Measurements from ENCODE around the gene NTN4.
A peak's percentile ranks its signal among the peaks of the same experiment; 100 is the strongest.

The NTN4 gene

GRCh38 chr12:95641299-95641952 lies 149.1 kb downstream of the NTN4 start:
- DNase-seq (ENCODE audit: low read depth) = no peak
- TF ChIP-seq, protein P1, sequence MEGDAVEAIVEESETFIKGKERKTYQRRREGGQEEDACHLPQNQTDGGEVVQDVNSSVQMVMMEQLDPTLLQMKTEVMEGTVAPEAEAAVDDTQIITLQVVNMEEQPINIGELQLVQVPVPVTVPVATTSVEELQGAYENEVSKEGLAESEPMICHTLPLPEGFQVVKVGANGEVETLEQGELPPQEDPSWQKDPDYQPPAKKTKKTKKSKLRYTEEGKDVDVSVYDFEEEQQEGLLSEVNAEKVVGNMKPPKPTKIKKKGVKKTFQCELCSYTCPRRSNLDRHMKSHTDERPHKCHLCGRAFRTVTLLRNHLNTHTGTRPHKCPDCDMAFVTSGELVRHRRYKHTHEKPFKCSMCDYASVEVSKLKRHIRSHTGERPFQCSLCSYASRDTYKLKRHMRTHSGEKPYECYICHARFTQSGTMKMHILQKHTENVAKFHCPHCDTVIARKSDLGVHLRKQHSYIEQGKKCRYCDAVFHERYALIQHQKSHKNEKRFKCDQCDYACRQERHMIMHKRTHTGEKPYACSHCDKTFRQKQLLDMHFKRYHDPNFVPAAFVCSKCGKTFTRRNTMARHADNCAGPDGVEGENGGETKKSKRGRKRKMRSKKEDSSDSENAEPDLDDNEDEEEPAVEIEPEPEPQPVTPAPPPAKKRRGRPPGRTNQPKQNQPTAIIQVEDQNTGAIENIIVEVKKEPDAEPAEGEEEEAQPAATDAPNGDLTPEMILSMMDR (conservative IDR thresholded peaks at IDR 0.05; ENCODE audit: control insufficient read depth, insufficient read depth, low read depth, low read length) = no peak
- no peak overlapping the region for H3K4me3 ChIP-seq (ENCODE audit: control insufficient read depth, low read depth, low read length)

DNA sequence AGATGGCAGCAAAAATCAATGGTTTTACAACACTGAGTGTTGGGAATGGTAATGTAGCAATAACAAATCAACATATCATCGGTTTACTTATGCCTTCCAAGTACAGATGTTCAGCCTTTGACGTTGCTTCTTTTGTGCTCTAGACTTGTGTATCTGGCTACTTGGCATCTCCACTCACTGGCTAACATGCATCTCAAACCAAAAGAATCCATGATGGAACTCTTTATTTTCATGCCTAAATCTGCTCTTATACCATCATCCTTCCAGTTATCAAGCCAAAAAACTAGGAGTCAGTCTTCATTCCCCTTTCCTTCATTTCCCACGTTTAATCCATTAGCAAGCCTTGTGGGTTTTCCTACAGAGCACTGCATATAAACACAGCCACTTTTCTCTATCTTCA lies 150.0 kb downstream of the NTN4 start:
- DNase-seq (ENCODE audit: low read depth) = no peak
- TF ChIP-seq, protein P1 (conservative IDR thresholded peaks at IDR 0.05; ENCODE audit: control insufficient read depth, insufficient read depth, low read depth, low read length) = no peak

GRCh38 chr12:95637471-95638155 lies 153.0 kb downstream of the NTN4 start:
- TF ChIP-seq, protein P1 (conservative IDR thresholded peaks at IDR 0.05; ENCODE audit: control insufficient read depth, insufficient read depth, low read depth, low read length) = no peak
- peak; percentile 54 for DNase-seq (ENCODE audit: low read depth)
- no peak overlapping the region for H3K4me3 ChIP-seq (ENCODE audit: control insufficient read depth, low read depth, low read length)

More for the DNA sequence above, 150.0 kb downstream of the NTN4 start:
- H3K4me3 ChIP-seq (ENCODE audit: control insufficient read depth, low read depth, low read length) = no peak overlapping the region

DNA sequence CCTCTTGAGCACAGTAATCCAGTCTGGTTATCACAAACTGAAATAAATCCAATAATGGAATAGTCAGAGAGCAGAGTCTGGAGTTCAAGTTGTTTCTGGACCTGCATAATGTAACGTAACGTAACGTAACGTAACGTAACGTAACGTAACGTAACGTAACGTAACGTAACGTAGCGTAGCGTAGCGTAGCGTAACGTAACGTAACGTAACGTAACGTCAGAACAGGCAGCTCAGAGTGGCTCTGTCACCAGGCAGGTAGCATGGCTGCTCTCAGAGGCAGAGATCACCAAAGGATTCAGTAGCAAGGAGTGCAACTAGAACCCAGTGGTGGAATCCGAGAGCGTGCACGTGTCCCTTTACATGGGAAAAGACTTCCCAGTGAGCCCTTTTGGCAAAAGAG lies 153.6 kb downstream of the NTN4 start:
- DNase-seq (ENCODE audit: low read depth) = no peak
- TF ChIP-seq, protein P1 (conservative IDR thresholded peaks at IDR 0.05; ENCODE audit: control insufficient read depth, insufficient read depth, low read depth, low read length) = no peak
- H3K4me3 ChIP-seq (ENCODE audit: control insufficient read depth, low read depth, low read length) = no peak overlapping the region

- no peak for DNase-seq (ENCODE audit: low read depth)
- H3K4me3 ChIP-seq (ENCODE audit: control insufficient read depth, low read depth, low read length) = no peak overlapping the region
- TF ChIP-seq, protein P1 (conservative IDR thresholded peaks at IDR 0.05; ENCODE audit: control insufficient read depth, insufficient read depth, low read depth, low read length) = no peak
Measured at GRCh38 chr12:95634622-95635621, 155.6 kb downstream of the NTN4 start.

DNA sequence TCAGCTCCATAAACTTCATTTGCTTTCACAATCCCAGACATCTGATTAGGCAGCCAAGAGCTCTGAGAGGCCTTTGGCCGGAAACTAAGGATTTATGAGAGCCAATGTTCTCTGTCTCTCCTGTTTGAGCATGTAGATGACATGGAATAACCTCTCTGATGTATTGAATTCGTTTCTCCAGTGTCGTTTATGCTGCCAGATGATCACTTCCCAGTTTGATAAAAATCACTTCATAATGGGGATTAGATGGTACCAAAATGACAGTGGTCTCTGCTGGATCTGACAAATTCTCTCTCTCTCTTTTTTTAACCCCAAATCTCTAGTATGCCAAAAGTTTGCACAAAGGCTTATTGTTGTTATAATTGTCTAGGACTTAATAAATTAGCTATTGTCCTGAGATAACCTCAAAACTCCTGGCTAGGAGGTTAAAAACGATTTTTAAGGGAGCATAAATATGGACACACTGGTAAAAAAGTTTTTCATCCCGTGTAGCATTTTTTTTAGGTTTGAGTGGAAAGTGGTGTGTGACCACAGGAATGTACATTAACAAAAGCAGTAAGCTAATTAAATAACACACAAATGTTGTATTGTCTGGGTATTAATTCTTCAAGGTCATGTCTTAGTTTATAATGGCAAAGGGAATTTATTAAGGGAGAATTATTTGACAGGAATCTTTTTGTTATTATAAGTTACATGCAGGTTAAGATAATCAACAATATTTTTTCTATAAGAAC lies 156.7 kb downstream of the NTN4 start:
- peak; percentile 40 for DNase-seq (ENCODE audit: low read depth)
- TF ChIP-seq, protein P1 (conservative IDR thresholded peaks at IDR 0.05; ENCODE audit: control insufficient read depth, insufficient read depth, low read depth, low read length) = no peak
- H3K4me3 ChIP-seq (ENCODE audit: control insufficient read depth, low read depth, low read length) = no peak overlapping the region
